NCI-H524 treated with DMSO at 0.1 percent for 48 hours (cell line): ENCODE results near the gene PSD2.

Experiments used
- DNase-seq: peaks from one replicate; lab custom pipeline; 2025; lab: John Stamatoyannopoulos, UW

The PSD2 gene

GRCh38 chr5:139837711-139838380 lies 42.2 kb downstream of the PSD2 start:
- DNase-seq, result no peak

- DNase-seq, result no peak
Measured at GRCh38 chr5:139838381-139839197, 43.0 kb downstream of the PSD2 start.

- no peak for DNase-seq
Measured at GRCh38 chr5:139839232-139839815, 43.7 kb downstream of the PSD2 start.

DNA sequence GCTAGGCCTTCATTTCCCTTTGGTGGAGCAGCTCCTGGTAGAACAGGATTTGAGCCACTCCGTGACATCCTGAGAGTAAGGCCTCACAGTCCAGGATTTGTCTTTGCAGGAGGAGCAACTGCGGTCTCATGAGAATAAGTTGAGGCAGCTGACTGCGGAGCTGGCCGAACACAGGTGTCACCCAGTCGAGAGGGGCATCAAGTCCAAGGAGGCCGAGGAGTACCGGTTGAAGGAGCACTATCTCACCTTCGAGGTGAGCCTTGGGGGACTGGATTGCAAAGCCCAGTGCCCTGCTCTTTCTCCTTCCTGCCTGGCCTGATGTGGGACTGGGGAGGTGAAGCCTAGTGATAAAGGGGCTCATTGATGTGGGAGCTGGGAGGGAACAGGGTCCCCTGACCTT lies 44.3 kb downstream of the PSD2 start:
- no peak for DNase-seq

GRCh38 chr5:139841549-139841948 lies 45.9 kb downstream of the PSD2 start:
- no peak for DNase-seq

DNA sequence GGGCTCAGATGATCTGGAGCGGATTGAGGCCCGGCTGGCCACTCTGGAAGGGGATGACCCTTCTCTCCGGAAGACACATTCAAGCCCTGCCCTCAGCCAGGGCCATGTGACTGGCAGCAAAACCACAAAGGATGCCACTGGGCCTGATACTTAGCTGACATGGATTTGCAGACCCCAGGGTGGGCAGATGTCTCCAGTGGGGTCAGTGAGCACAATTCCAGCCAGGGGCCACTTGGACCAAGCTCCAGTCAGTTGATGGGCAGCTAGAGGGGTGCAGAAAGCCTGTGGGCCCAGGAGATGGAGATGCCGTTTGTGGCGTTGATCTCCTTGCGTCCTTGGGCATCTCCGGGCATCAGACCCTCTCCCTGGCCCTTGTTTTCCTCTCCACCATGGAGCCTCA lies 46.7 kb downstream of the PSD2 start:
- no peak for DNase-seq

DNA sequence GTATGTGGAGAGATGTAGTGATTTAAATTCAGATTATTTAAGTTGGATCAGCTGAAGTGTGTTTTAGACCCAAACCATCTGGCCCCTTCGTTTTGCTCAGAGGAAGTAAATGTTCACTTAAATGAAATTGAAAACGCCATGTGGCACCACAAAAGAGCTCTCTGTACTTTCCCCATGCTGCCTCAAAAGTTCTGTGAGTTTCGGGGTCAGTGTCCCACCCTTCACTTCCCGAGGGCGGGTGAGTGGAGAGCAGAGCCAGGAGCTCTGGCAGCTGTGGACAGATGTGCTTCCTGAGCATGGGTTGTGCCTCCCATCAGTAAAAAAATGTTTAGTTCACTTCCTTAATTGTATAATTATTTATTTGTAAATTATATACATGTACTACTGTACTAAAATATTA lies 48.4 kb downstream of the PSD2 start:
- no peak for DNase-seq

- peak; percentile 36 for DNase-seq
Measured at GRCh38 chr5:139844472-139845145, 49.0 kb downstream of the PSD2 start.

GRCh38 chr5:139845846-139846681 lies 50.5 kb downstream of the PSD2 start:
- DNase-seq, result no peak

- no peak for DNase-seq
Measured at GRCh38 chr5:139847091-139847490, 51.5 kb downstream of the PSD2 start.

DNA sequence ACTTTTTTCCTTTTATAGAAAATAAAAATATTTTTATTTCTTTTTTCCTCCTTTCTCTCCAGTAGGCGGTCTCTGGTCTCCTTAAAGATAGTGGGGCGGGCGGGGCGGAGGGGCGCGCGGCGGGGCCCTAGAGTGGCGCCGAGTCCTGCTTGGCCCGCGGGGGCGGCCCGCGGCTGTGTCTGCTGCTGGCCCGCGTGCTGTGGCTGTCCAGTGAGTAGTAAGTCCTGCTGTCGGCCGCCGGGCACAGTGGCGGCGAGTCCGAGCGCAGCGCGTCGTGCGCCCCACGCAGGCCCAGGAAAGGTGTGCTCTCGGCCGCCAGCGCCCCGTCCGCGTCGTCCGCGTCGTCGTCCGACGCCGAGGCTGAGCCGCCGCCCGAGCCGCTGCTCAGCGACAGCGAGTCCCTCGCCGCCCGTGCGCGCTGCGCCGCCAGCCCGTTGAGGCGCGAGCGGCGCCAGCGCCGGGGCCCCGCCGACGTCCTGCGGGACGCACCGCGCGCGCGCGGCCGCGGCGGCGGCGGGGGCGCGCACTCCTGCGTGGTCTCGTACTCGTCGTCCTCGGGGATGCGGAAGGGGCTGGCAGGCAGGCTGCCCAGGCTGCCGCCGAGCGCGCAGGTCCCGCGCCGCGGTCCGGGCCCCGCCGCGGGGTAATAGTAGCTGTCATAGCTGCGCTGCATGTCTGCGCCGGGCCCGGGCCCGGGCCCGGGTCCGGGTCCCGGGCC lies 52.3 kb downstream of the PSD2 start:
- no peak for DNase-seq

- DNase-seq, result no peak
Measured at GRCh38 chr5:139848508-139849100, 53.0 kb downstream of the PSD2 start.

GRCh38 chr5:139849501-139849900 lies 53.9 kb downstream of the PSD2 start:
- DNase-seq, result no peak

- DNase-seq, result no peak
Measured at GRCh38 chr5:139849942-139850341, 54.3 kb downstream of the PSD2 start.

- no peak for DNase-seq
Measured at GRCh38 chr5:139850423-139851016, 54.9 kb downstream of the PSD2 start.

DNA sequence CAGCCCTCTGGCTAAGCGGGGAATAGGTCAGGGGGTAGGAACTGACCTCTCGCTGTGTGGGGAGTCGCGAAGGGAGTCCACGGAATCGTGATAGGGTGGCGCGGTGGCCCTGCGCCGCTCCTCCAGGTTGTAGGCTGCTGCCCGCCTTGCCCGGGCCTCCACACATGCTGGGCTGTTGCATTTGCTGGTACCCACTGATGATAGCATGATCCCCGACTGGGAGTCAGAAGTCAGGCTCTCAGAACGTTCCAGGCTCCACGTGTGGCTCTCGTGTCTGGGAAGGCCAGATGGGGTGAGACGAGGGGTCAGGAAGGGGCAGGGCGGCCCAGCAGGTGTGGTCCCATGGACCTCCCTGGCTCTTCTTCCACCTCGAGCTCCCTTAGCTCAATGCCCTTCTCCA lies 56.0 kb downstream of the PSD2 start:
- DNase-seq, result no peak

DNA sequence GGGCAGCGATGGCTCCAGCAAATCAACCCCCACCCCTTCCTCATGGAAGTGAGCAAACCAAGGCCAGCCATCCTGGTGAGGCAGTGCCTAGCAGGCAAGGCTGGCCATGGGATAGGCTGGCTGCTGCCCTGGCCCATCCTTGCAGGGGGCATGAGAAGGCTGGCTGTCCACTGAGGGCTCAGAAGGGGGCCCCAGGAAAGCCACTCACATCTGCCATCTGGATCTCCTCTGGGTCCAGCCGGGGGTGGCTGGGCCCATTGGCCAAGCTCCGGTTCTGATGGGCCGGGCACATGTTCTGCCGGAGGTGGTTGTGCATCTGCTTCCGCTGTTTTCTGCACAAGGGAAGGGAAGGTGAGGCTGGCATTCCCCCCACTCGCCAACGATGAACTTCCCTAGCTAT lies 57.1 kb downstream of the PSD2 start:
- DNase-seq, result no peak

- no peak for DNase-seq
Measured at GRCh38 chr5:139854029-139854605, 58.5 kb downstream of the PSD2 start.

DNA sequence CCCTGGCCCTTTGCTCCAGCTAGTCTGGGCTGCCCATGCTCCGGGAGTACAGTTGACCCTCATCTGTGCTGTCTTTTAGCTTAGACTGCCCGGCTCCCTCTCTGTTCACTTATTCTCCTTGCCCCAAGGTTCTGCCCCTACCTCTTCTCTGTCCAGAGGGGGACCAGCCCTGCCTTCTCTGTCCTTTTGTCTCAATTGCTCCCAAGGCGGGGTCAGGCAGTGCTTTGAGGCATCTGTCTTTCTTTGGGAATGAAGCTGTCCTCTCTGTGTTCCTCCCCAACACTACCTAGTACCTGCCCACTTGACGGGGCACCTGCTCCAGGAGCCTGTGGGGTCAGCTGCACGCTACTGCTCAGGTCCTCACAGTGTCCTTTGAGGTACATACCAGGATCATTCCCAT lies 59.3 kb downstream of the PSD2 start:
- DNase-seq, result no peak

GRCh38 chr5:139855451-139855850 lies 59.8 kb downstream of the PSD2 start:
- no peak for DNase-seq
